Psoas muscle (tissue), 8 donors: ENCODE results near the gene LAG3. TPM values are rescaled to one million over a fixed set of nuclear protein-coding genes. Genes with fewer than 3 reads are reported as not detected.

Experiments used
- ATAC-seq, 4 donors: fragments of 200-7000 bp; cut with Tn5 transposase; one replicate each; pipeline ENCODE4 v1.9.1; 2020; ENCODE audit warnings: moderate library complexity in 3 of 4, mild to moderate bottlenecking in 2 of 4
- DNase-seq, 2 donors: peaks; one replicate each; pipeline ENCODE4 v3.0.0-alpha.2; 2020
- H3K27ac ChIP-seq: fragments of 200-600 bp; one replicate; pipeline ENCODE4 v1.8.0; 2022
- H3K27me3 ChIP-seq, 3 donors: fragments of 200-600 bp in 1 of 3; one replicate each; pipeline versions ENCODE4 v1.6.1 to v1.8.0; 2013 to 2022; ENCODE audit warnings: low read length in 2 of 3, mild to moderate bottlenecking in 2 of 3, moderate library complexity in 1 of 3; ENCODE audit not compliant: insufficient read depth in 3 of 3
- H3K36me3 ChIP-seq, 2 donors: fragments of 200-600 bp in 1 of 2; one replicate each; pipeline versions ENCODE4 v1.6.1 to v1.8.0; 2013 to 2022; ENCODE audit warnings: low read depth in 1 of 2, mild to moderate bottlenecking in 1 of 2, moderate library complexity in 1 of 2; ENCODE audit not compliant: insufficient read depth in 1 of 2
- H3K4me1 ChIP-seq: fragments of 200-600 bp; one replicate; pipeline ENCODE4 v1.8.0; 2022
- H3K4me3 ChIP-seq: fragments of 200-600 bp; one replicate; pipeline ENCODE4 v1.8.0; 2022; ENCODE audit warnings: mild to moderate bottlenecking
- H3K9me3 ChIP-seq: fragments of 200-600 bp; one replicate; pipeline ENCODE4 v1.8.0; 2022
- CTCF ChIP-seq: fragments of 200-600 bp; IDR thresholded peaks from one replicate; pipeline ENCODE4 v1.8.0; 2022; ENCODE audit warnings: antibody characterized with exemption
- WGBS, 3 donors: extraction: QIAGEN DNeasy Blood & Tissue Kit; methylation state at CpG; one replicate each; pipeline versions ENCODE4 v1.1.6 to v1.1.7; 2013; 5-methylcytosine and 5-hydroxymethylcytosine counted together
- intact Hi-C, 2 donors: fragments of 100-400 bp; cut with DNase I; formaldehyde crosslinking; loops; one replicate each; pipeline versions ENCODE4 v1.11.0 to v1.14.2; 2022
- polyA plus RNA-seq, 3 donors: library from polyadenylated mRNA; stranded (reverse); fragments of 200-250 nt; gene quantifications; one replicate each; pipeline ENCODE4 v1.2.3, GENCODE V29; 2013
- total RNA-seq, 4 donors: library from RNA; stranded (reverse); fragmentation: NEBNext Ultra II Directional in 2 of 4; extraction: Animal tissue kit (Norgen Biotek cat#: 25700) in 2 of 4; gene quantifications; one replicate each; pipeline versions ENCODE4 v1.2.1 to v1.2.4, GENCODE V29; 2021 to 2023
- donor health status: healthy with polysubstance abuse.
- donor health status: DM: no; HTN: no; CAD: no; lungs with moderate emphysema.
- donor health status: Bipolar disorder and iron deficiency.
- donor health status: healthy.
- donor health status: DM: yes; HTN: yes; CAD: no.
- donor health status: DM: no; HTN: no; CAD: no.
- donor health status: DM: no; HTN: no; CAD: no.
- donor health status: DM: yes; HTN: yes; CAD: no.

The LAG3 gene
- total and polyA plus RNA-seq, 7 donors, result 0.05 to 0.24 (median 0.08) TPM; not detected in 3

DNA sequence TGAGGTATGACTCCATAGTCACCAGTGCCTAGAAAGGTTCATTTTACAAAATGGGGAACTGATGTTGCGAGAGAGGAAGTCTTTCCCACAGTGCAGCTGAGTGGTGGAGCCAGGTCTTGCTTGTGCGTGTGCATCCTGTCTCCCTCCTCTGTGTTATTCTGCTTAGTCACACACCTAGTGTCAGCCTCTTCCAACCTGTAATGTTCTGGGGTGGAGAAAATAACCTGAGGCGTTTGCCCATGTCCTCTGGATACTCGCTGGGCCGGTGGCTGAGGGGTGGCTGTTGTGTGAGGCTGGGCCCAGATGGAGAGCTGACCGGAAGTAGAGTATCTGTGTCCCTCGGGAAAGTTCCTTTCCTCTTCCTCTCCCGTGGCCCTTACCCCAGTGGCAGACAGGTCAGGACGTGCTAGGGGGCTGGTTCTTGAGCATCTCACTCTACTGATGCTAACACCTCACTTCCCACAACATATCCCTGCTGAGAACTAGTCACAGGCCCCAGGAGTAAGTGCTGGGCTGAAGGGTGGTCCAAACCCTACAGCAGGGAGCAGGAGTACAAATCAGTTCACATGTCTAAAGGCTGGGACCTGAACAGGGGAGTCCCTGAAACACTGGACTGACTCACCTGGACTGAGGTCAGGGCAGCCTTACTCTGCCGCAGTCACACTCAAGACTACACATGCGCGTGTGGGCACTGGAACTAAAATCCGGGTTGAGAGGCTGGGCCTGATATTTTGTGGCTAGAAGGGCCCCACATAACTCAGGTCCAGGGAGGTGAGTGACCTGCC, 26.4 kb upstream of the LAG3 start:
- peak overlapping the region; percentile 58 for H3K27ac ChIP-seq
- no peaks in the 10 kb centered on the region for H3K9me3 ChIP-seq
- no peaks in the 10 kb centered on the region for H3K27me3 ChIP-seq
- ATAC-seq, result peak; percentile 22 to 46 (median 34)
- no peak for TF ChIP-seq CTCF
- H3K4me1 ChIP-seq, result peaks cover 3% of the 10 kb centered on the region
- H3K36me3 ChIP-seq, result peaks cover 11 to 50% of the 10 kb centered on the region in 2 donors
- DNase-seq, result no peak
- no peak overlapping the region for H3K4me3 ChIP-seq
- WGBS, 3 donors, result 61 to 66% (median 61%) methylated on average over 13 of the region's 13 CpGs
- intact Hi-C loops, result no loop called here

- Histone ChIP-seq H3K36me3 (peaks cover 11 to 62% of the 10 kb centered on the region in 2 donors), H3K9me3 (no peaks in the 10 kb centered on the region), H3K4me3 (no peak overlapping the region), H3K27me3 (no peaks in the 10 kb centered on the region), H3K27ac (peak overlapping the region; percentile 51), H3K4me1 (peaks cover 10% of the 10 kb centered on the region)
- ATAC-seq, result peak in 2 of 4 donors; percentile 9 to 22
- 47 to 76% (median 50%) methylated on average over 4 of the region's 4 CpGs for WGBS, 3 donors
- DNase-seq, result no peak
- intact Hi-C loops, result no loop called here
- TF ChIP-seq CTCF, result no peak
These were observed 25.1 kb upstream of the LAG3 start for GRCh38 chr12:6747216-6747615.

- 91 to 95% (median 93%) methylated on average over 28 of the region's 28 CpGs for WGBS, 3 donors
- H3K36me3 ChIP-seq, result peaks cover 11 to 62% of the 10 kb centered on the region in 2 donors
- DNase-seq (no peak), ATAC-seq (no peak)
- H3K4me3 ChIP-seq, result no peak overlapping the region
- no peak for TF ChIP-seq CTCF
- H3K27ac ChIP-seq, result no peak overlapping the region
- H3K4me1 ChIP-seq, result peaks cover 12% of the 10 kb centered on the region
- intact Hi-C loops, result no loop called here
- H3K27me3 ChIP-seq, result no peaks in the 10 kb centered on the region
- H3K9me3 ChIP-seq, result no peaks in the 10 kb centered on the region
These were observed 23.6 kb upstream of the LAG3 start for GRCh38 chr12:6748761-6749160.

DNA sequence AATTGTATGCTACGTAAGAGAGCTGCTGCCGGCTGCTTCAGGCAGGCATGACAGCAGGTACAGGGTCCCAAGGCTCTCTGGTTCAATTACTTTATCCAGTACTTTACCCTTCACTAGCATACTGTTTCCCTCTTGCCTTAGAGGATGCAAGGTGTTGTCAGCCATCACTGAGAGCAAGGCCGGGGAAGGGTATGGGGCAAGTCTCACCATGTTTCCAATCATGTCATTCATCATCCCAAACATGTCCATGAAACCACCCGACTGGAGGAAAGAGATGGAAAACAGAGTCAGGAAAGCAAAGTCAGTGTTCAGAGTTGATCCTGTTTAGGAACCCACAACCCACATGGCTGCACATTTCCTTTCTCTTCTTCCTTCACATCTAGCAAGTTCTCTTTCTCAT, 21.8 kb upstream of the LAG3 start:
- DNase-seq (no peak), ATAC-seq (no peak)
- WGBS, 3 donors, result 87 to 91% (median 90%) methylated on average over 4 of the region's 4 CpGs
- Histone ChIP-seq H3K36me3 (peaks cover 11 to 62% of the 10 kb centered on the region in 2 donors), H3K27ac (no peak overlapping the region), H3K27me3 (no peaks in the 10 kb centered on the region), H3K4me3 (no peak overlapping the region), H3K4me1 (peaks cover 15% of the 10 kb centered on the region), H3K9me3 (no peaks in the 10 kb centered on the region)
- intact Hi-C loops, result loop anchor here (5.0 to 10.0 kb wide), 2 partner anchors 74 to 77 kb away; partner anchors contain the start of genes P3H3 (in 2 of the 2) and GPR162 (in 1 of the 2)
- no peak for TF ChIP-seq CTCF
